KMS-11 (cell line): ENCODE measurements around the gene ZNF430.
"Not testable (repeated sequence)": the region's sequence is repeated elsewhere in the genome, so short reads cannot be mapped to it uniquely, and the experiment has no call there.

ENCODE experiments used
- H2AFZ ChIP-seq: fragments of 200-600 bp; sonication (generic); 2 replicates; pipeline ENCODE4 v1.6.1; 2016; ENCODE audit warnings: antibody characterized with exemption, mixed run types, low read depth
- H3K27ac ChIP-seq: fragments of 200-600 bp; sonication (generic); 2 replicates; pipeline ENCODE4 v1.6.1; 2016; ENCODE audit warnings: mild to moderate bottlenecking, mixed run types
- H3K27me3 ChIP-seq: fragments of 200-600 bp; sonication (generic); 2 replicates; pipeline ENCODE4 v1.6.1; 2017; ENCODE audit warnings: mild to moderate bottlenecking, low read depth, mixed run types, moderate library complexity; ENCODE audit not compliant: insufficient read depth
- H3K36me3 ChIP-seq: fragments of 200-600 bp; sonication (generic); 2 replicates; pipeline ENCODE4 v1.6.1; 2017; ENCODE audit warnings: mild to moderate bottlenecking, mixed run types; ENCODE audit not compliant: insufficient read depth
- H3K4me1 ChIP-seq: fragments of 200-600 bp; sonication (generic); 2 replicates; pipeline ENCODE4 v1.6.1; 2016; ENCODE audit warnings: mild to moderate bottlenecking, low read depth, mixed run types; ENCODE audit not compliant: poor library complexity, severe bottlenecking
- H3K4me2 ChIP-seq: fragments of 200-600 bp; sonication (generic); 2 replicates; pipeline ENCODE4 v1.7.0; 2016; ENCODE audit warnings: mild to moderate bottlenecking, mixed run types
- H3K4me3 ChIP-seq: fragments of 200-600 bp; sonication (generic); IDR thresholded peaks from 2 replicates; pipeline ENCODE4 v1.6.1; 2017; ENCODE audit warnings: low read depth, low read length, mixed read lengths; ENCODE audit not compliant: insufficient read depth
- H3K79me2 ChIP-seq: fragments of 200-600 bp; sonication (generic); 2 replicates; pipeline ENCODE4 v1.6.1; 2016; ENCODE audit warnings: low read depth, mixed run types; ENCODE audit not compliant: insufficient read depth
- H3K9ac ChIP-seq: fragments of 200-600 bp; sonication (generic); 2 replicates; pipeline ENCODE4 v1.6.1; 2016; ENCODE audit warnings: mild to moderate bottlenecking, mixed run types
- H4K20me1 ChIP-seq: fragments of 200-600 bp; sonication (generic); 2 replicates; pipeline ENCODE4 v1.6.1; 2016; ENCODE audit warnings: mild to moderate bottlenecking, mixed run types; ENCODE audit not compliant: insufficient read depth
- TF ChIP-seq, protein P1 (sequence below): fragments of 200-600 bp; sonication (generic); conservative IDR thresholded peaks from 2 replicates; pipeline ENCODE4 v1.6.1; 2017; ENCODE audit warnings: low read depth, mild to moderate bottlenecking, antibody characterized with exemption, low read length, moderate library complexity, mixed read lengths

ZNF430 gene

DNA sequence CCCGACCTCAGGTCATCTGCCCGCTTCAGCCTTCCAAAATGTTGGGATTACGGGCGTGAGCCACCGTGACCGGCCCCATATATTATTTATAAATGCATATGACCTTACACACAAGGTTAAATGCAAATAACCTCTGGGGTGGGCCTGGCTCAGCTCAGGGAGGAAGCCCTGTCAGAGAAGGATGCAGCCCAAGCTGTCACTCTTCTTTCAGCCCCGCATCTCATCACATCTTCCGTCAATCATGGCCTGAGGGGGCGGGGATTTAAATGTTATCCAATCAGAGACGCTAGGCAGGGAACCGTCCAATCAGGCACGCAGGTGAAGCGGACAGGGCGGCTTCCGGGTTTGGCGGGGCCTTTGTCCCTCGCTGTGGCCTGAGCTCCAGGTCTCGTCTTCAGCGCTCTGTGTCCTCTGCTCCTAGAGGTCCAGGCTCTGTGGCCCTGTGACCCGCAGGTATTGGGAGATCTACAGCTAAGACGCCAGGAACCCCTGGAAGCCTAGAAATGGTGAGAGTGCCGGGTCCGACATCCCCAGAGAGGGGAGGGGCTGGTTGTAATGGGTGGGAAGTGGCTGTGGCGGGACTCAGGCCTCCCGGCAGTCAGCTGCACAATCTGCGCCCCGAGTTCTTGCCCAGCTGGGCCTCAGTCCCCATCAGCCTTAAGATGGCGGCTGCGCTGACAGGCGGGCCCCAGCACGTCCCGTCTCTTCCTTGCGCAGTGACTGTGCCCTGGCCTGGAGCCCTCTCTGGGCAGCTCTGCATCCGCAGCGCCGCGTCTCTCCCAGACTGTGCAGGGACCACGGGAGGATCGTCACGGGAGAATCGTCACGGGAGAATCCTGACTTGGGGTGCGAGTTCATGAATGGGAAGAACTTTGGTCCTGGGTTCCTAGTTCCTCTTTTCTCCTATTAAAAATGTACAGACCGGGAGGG, at the start of gene ZNF430:
ZNF430 (plus strand) TSS at position 360 of the 930 bp plus-strand sequence; CDS start at position 504, 144 bp downstream.
- H4K20me1 ChIP-seq = no peaks in the 10 kb centered on the region
- no peaks in the 10 kb centered on the region for H3K4me1 ChIP-seq
- H3K27me3 ChIP-seq = no peaks in the 10 kb centered on the region
- no peak within 1 kb of the TSS for H3K4me3 ChIP-seq
- H2AFZ ChIP-seq = peak within 1 kb of the TSS; percentile 88
- peak within 1 kb of the TSS; percentile 73 for H3K27ac ChIP-seq
- TF ChIP-seq, protein P1, sequence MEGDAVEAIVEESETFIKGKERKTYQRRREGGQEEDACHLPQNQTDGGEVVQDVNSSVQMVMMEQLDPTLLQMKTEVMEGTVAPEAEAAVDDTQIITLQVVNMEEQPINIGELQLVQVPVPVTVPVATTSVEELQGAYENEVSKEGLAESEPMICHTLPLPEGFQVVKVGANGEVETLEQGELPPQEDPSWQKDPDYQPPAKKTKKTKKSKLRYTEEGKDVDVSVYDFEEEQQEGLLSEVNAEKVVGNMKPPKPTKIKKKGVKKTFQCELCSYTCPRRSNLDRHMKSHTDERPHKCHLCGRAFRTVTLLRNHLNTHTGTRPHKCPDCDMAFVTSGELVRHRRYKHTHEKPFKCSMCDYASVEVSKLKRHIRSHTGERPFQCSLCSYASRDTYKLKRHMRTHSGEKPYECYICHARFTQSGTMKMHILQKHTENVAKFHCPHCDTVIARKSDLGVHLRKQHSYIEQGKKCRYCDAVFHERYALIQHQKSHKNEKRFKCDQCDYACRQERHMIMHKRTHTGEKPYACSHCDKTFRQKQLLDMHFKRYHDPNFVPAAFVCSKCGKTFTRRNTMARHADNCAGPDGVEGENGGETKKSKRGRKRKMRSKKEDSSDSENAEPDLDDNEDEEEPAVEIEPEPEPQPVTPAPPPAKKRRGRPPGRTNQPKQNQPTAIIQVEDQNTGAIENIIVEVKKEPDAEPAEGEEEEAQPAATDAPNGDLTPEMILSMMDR = no peak
- H3K9ac ChIP-seq = peak within 1 kb of the TSS; percentile 72; the same call in 1 of the 2 replicates
- peaks cover 12% of the 10 kb centered on the region; the same call in 1 of the 2 replicates for H3K79me2 ChIP-seq
- H3K4me2 ChIP-seq = peak within 1 kb of the TSS; percentile 63
- no peaks in the 10 kb centered on the region; the same call in 1 of the 2 replicates for H3K36me3 ChIP-seq

DNA sequence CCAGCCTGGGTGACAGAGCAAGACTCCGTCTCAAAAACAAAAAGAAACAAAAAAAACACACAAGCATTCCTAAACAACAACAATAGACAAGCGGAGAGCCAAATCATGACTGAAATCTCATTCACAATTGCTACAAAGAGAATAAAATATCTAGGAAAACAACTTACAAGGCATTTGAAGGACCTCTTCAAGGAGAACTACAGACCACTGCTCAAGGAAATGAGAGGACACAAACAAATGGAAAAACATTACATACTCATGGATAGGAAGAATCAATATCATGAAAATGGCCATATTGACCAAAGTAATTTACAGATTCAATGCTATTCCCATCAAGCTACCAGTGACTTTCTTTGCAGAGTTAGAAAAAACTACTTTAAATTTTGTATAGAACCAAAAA, 27.7 kb upstream of the ZNF430 start:
- H3K4me3 ChIP-seq, H4K20me1 ChIP-seq, H2AFZ ChIP-seq, H3K4me1 ChIP-seq, H3K36me3 ChIP-seq, H3K79me2 ChIP-seq, H3K4me2 ChIP-seq, H3K9ac ChIP-seq, H3K27ac ChIP-seq, H3K27me3 ChIP-seq: not testable (repeated sequence)

DNA sequence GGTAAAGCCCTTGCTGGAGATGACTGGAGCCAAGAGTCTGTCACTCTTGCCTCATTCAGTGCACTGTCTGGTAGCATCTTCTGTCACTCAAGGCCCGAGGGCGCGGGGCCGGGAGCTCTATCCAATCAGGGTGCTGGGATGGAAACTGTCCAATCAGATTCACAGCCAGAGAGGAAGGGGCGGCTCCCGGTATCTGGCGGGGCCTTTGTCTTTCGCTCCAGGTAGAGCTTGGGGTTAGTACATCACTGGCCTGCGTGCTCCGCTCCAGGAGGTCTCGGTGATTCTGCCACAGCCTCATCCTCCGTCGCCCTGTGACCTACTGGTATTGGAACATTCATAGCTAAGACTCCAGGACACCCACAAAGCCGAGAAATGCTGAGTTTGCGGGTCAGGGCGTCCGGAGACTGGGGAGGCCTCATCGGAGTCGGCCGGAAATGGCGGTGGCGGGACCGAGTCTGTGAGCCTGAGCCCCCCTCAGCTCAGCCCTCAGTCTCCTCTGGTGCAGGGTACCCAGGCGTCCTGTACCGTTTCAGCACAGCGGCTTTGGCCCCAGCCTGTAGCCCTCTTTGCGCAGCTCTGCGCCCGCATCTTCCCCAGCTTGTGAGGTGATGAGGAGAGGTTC, 20.6 kb upstream of the ZNF430 start:
- Histone ChIP-seq H3K79me2 (no peaks in the 10 kb centered on the region), H4K20me1 (no peaks in the 10 kb centered on the region), H3K4me2 (no peak overlapping the region), H3K4me1 (no peaks in the 10 kb centered on the region), H3K4me3 (no peak overlapping the region), H3K36me3 (no peaks in the 10 kb centered on the region), H3K27ac (no peak overlapping the region), H2AFZ (no peak overlapping the region), H3K27me3 (no peaks in the 10 kb centered on the region), H3K9ac (no peak overlapping the region)
- TF ChIP-seq, protein P1 = no peak

DNA sequence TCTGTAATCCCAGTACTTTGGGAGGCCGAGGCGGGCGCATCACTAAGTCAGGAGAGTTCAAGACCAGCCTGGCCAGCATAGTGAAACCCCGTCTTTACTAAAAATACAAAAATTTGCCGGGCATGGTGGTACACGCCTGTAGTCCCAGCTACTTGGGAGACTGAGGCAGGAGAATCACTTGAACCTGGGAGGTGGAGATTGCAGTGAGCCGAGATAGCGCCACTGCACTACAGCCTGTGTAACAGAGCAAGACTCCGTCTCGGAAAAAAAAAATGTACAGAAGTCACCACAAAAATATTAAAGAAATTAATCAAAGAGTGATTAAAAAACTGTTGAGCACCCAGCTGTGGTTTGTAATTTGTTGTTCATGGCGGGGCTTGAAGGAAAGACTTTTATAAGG, 781 bp downstream of the ZNF430 start:
- Histone ChIP-seq H2AFZ (peak overlapping the region; percentile 88; the same call in 1 of the 2 replicates), H3K79me2 (peaks cover 12% of the 10 kb centered on the region; the same call in 1 of the 2 replicates), H3K9ac (peak overlapping the region; percentile 72; the same call in 1 of the 2 replicates), H3K4me2 (peak overlapping the region; percentile 63)
- not testable (repeated sequence) for H4K20me1 ChIP-seq, H3K27me3 ChIP-seq, H3K4me1 ChIP-seq, H3K4me3 ChIP-seq, H3K36me3 ChIP-seq, H3K27ac ChIP-seq

DNA sequence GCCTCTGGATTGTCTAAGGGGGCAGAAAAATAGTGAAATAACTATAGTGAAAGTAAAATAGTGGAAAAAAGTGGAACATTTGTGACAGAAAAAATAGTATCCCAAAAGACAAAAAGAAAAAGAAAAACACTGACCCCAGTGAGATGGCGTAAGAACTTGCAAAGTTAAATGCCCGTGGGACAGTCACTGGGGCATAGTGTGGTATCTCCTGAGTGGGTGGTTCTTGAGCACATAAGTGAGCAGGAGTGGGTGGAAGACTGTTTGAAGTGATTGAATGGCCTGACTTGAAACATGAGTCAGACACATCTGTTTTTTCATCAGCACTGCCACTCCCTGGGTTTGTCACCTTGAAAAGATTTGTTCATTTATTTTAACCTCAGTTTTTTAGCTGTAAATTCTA, 2.5 kb downstream of the ZNF430 start:
- H3K27me3 ChIP-seq = no peaks in the 10 kb centered on the region
- no peaks in the 10 kb centered on the region; the same call in 1 of the 2 replicates for H3K36me3 ChIP-seq
- no peak overlapping the region for H3K9ac ChIP-seq
- H3K27ac ChIP-seq = no peak overlapping the region
- no peaks in the 10 kb centered on the region for H3K4me1 ChIP-seq
- H3K79me2 ChIP-seq = peaks cover 12% of the 10 kb centered on the region; the same call in 1 of the 2 replicates
- TF ChIP-seq, protein P1 = no peak
- H3K4me2 ChIP-seq = no peak overlapping the region
- H4K20me1 ChIP-seq = no peaks in the 10 kb centered on the region
- no peak overlapping the region for H2AFZ ChIP-seq
- H3K4me3 ChIP-seq = no peak overlapping the region
